Measurements from ENCODE around the gene GRAMD2B. TPM values are rescaled to one million over a fixed set of nuclear protein-coding genes. Genes with fewer than 3 reads are reported as not detected.

The GRAMD2B gene
- total and polyA plus RNA-seq, 7 experiments from 2014 or later = 3.8 to 9.8 (median 7.1) TPM

DNA sequence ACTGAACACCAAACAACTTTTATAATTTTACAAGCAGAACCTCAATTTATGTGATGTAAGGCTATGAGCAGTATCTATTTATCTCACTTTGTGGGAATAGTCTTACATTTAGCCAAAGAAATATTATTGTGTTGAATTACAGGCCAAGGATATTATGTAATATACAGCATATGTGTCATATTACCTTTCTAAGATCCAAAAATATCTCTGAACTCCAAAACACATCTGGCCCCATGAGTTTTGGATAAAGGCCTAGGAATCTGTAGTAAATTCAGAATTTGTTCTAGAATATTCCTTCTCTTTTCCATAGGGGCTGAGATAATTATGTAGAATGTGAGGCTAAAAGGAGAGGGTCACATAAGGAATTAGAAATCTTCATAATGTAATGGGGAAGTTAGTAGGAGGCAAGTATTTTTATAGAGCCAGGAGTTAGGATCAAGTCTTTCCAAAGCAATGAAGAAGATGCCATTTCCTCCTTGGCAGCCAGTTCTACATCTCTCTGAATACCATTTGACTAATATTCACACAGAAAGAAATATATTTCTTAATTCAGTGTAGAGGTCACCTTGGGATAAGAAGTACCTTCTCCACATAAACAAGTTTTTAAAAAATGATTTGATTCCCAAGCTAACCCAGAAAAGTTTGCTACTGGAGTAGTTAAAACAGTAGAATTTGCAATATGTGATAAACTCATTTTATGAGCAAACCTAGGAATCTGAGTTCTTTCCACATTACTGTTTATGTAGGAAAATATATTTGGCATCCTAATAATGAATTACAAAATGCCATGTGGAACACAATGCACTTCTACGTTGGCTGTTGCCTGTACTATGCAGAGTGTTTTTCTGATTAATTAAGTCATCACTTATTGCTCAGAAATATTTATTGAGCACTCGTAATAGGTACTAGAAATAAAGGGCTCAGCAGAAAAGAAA is 20.3 kb upstream of the GRAMD2B start:
- H3K36me3 Mint-ChIP-seq = peaks cover 0 to 16% (median 12%) of the 10 kb centered on the region in 5 donors
- Histone ChIP-seq H3K4me1 (ENCODE audit: control insufficient read depth in 2 of 2, insufficient read depth in 2 of 2, low read length in 2 of 2) (no peaks in the 10 kb centered on the region), H3K4me3 (ENCODE audit: low read length) (no peak overlapping the region), H3K27ac (ENCODE audit: low read depth, low read length) (no peak overlapping the region), H3K36me3 (ENCODE audit: control insufficient read depth in 2 of 3, insufficient read depth in 3 of 3, low read length in 3 of 3) (no peaks in the 10 kb centered on the region), H3K27me3 (ENCODE audit: control insufficient read depth in 2 of 2, insufficient read depth in 2 of 2, low read length in 2 of 2) (no peaks in the 10 kb centered on the region), H3K9me3 (ENCODE audit: control insufficient read depth in 2 of 3, low read length in 3 of 3) (peaks cover 0 to 21% (median 7%) of the 10 kb centered on the region in 3 experiments)
- peaks cover 0 to 9% (median 0%) of the 10 kb centered on the region in 5 donors for H3K27me3 Mint-ChIP-seq
- ChIA-PET CTCF (no interaction called here), POLR2A (no interaction called here)
- H3K4me1 Mint-ChIP-seq = no peaks in the 10 kb centered on the region
- intact Hi-C loops (cut with micrococcal nuclease) = no loop called here
- H3K27ac Mint-ChIP-seq = no peak overlapping the region
- no peak overlapping the region for H3K4me3 Mint-ChIP-seq
- ATAC-seq = no peak
- H3K9me3 Mint-ChIP-seq = peaks cover 0 to 40% (median 23%) of the 10 kb centered on the region in 11 donors
- no peak for DNase-seq

DNA sequence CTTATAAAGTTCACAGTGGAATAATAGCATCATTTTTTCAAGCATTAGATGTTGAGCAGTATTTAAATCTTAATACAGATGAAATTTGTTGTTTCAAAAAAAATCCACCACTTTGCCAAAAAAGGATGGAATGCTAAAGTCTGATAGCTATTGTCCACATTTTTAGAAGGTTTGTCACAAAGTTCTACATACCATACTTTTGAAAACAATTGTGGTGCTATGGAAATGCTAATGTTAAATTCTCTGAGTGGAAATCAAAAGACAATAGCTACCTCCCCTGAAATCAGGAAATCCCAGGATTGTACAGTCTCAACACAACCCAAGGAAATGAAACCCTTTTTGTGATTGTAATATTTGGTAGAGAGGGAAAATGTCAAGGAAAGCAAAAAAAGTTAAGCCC is 19.3 kb upstream of the GRAMD2B start:
- peaks cover 0 to 37% (median 20%) of the 10 kb centered on the region in 11 donors for H3K9me3 Mint-ChIP-seq
- no peaks in the 10 kb centered on the region for H3K4me1 ChIP-seq (ENCODE audit: control insufficient read depth in 2 of 2, insufficient read depth in 2 of 2, low read length in 2 of 2)
- H3K36me3 ChIP-seq (ENCODE audit: control insufficient read depth in 2 of 3, insufficient read depth in 3 of 3, low read length in 3 of 3) = no peaks in the 10 kb centered on the region
- DNase-seq = no peak
- H3K27me3 ChIP-seq (ENCODE audit: control insufficient read depth in 2 of 2, insufficient read depth in 2 of 2, low read length in 2 of 2) = no peaks in the 10 kb centered on the region
- peaks cover 0 to 13% (median 6%) of the 10 kb centered on the region in 5 donors for H3K36me3 Mint-ChIP-seq
- no peak overlapping the region for H3K27ac ChIP-seq (ENCODE audit: low read depth, low read length)
- no peak overlapping the region for H3K4me3 ChIP-seq (ENCODE audit: low read length)
- H3K4me3 Mint-ChIP-seq = no peak overlapping the region
- H3K9me3 ChIP-seq (ENCODE audit: control insufficient read depth in 2 of 3, low read length in 3 of 3) = peaks cover 0 to 21% (median 7%) of the 10 kb centered on the region in 3 experiments
- ATAC-seq = no peak
- ChIA-PET POLR2A (no interaction called here), CTCF (interaction anchor here (0.7 kb wide), 1 partner anchor 84 kb away, joined by 3 read pairs; no protein-coding TSS in a partner anchor)
- intact Hi-C loops (cut with micrococcal nuclease) = no loop called here
- no peak overlapping the region for H3K27ac Mint-ChIP-seq
- no peaks in the 10 kb centered on the region for H3K4me1 Mint-ChIP-seq
- peaks cover 0 to 9% (median 0%) of the 10 kb centered on the region in 5 donors for H3K27me3 Mint-ChIP-seq

DNA sequence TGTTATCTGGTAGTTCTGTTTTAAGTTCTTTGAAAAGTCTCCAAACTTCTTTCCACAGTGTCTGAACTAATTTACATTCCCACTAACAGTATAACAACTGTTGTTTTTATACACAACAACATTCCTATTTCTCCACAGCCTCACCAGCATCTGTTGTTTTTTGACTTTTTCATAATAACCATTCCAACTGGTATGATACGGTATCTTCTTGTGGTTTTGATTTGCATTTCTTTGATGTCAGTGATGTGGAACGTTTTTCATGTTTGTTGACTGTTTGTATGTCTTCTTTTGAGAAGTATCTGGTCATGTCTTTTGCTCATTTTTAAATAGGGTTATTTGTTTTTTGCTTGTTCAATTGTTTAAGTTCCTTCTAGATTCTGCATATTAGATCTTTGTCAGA is 12.6 kb upstream of the GRAMD2B start:
- no peak overlapping the region for H3K4me3 Mint-ChIP-seq
- H3K27ac ChIP-seq (ENCODE audit: low read depth, low read length) = no peak overlapping the region
- ChIA-PET CTCF (no interaction called here), POLR2A (no interaction called here)
- DNase-seq = no peak
- no peak overlapping the region for H3K4me3 ChIP-seq (ENCODE audit: low read length)
- intact Hi-C loops (cut with micrococcal nuclease) = no loop called here
- peaks cover 4 to 25% (median 12%) of the 10 kb centered on the region in 11 donors for H3K9me3 Mint-ChIP-seq
- H3K27me3 Mint-ChIP-seq = peaks cover 0 to 34% (median 25%) of the 10 kb centered on the region in 5 donors
- H3K4me1 ChIP-seq (ENCODE audit: control insufficient read depth in 2 of 2, insufficient read depth in 2 of 2, low read length in 2 of 2) = no peaks in the 10 kb centered on the region
- no peak overlapping the region for H3K27ac Mint-ChIP-seq
- no peaks in the 10 kb centered on the region for H3K27me3 ChIP-seq (ENCODE audit: control insufficient read depth in 2 of 2, insufficient read depth in 2 of 2, low read length in 2 of 2)
- peaks cover 0 to 4% (median 0%) of the 10 kb centered on the region in 7 donors for H3K4me1 Mint-ChIP-seq
- peaks cover 0 to 7% (median 3%) of the 10 kb centered on the region in 5 donors for H3K36me3 Mint-ChIP-seq
- no peaks in the 10 kb centered on the region for H3K36me3 ChIP-seq (ENCODE audit: control insufficient read depth in 2 of 3, insufficient read depth in 3 of 3, low read length in 3 of 3)
- ATAC-seq = no peak
- no peaks in the 10 kb centered on the region for H3K9me3 ChIP-seq (ENCODE audit: control insufficient read depth in 2 of 3, low read length in 3 of 3)

DNA sequence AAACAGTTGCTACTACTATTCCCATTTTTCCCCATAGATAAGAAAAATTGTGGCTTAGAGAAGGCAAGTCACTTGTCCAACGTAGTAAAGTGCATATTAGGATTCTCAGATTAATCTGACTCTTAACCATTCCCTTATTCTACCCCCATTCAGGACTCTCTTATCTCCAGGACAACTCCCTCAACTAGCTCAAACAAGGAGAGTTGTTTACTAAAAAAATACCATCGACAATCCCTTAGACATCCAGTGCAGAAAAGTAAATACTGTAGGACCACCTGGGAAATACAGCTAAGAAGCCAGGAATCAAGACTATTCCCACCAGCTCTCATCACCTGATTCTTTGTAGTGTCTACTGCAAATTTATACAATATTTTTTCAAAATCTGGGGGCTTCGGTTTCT is 9.4 kb upstream of the GRAMD2B start:
- peaks cover 3 to 7% (median 5%) of the 10 kb centered on the region in 5 donors for H3K36me3 Mint-ChIP-seq
- Histone ChIP-seq H3K36me3 (ENCODE audit: control insufficient read depth in 2 of 3, insufficient read depth in 3 of 3, low read length in 3 of 3) (no peaks in the 10 kb centered on the region), H3K9me3 (ENCODE audit: control insufficient read depth in 2 of 3, low read length in 3 of 3) (no peaks in the 10 kb centered on the region), H3K27ac (ENCODE audit: low read depth, low read length) (no peak overlapping the region), H3K4me1 (ENCODE audit: control insufficient read depth in 2 of 2, insufficient read depth in 2 of 2, low read length in 2 of 2) (no peaks in the 10 kb centered on the region), H3K4me3 (ENCODE audit: low read length) (no peak overlapping the region), H3K27me3 (ENCODE audit: control insufficient read depth in 2 of 2, insufficient read depth in 2 of 2, low read length in 2 of 2) (no peaks in the 10 kb centered on the region)
- H3K27me3 Mint-ChIP-seq = peaks cover 0 to 40% (median 29%) of the 10 kb centered on the region in 5 donors
- peaks cover 0 to 8% (median 3%) of the 10 kb centered on the region in 7 donors for H3K4me1 Mint-ChIP-seq
- ATAC-seq = no peak
- CTCF ChIA-PET = no interaction called here
- intact Hi-C loops (cut with micrococcal nuclease) = no loop called here
- no peak overlapping the region for H3K27ac Mint-ChIP-seq
- no peak for DNase-seq
- H3K9me3 Mint-ChIP-seq = peaks cover 4 to 20% (median 12%) of the 10 kb centered on the region in 11 donors
- POLR2A ChIA-PET = interaction anchor here (0.9 kb wide), 1 partner anchor 9 kb away, joined by 3 read pairs; the partner anchor contains the start of gene GRAMD2B
- no peak overlapping the region for H3K4me3 Mint-ChIP-seq

DNA sequence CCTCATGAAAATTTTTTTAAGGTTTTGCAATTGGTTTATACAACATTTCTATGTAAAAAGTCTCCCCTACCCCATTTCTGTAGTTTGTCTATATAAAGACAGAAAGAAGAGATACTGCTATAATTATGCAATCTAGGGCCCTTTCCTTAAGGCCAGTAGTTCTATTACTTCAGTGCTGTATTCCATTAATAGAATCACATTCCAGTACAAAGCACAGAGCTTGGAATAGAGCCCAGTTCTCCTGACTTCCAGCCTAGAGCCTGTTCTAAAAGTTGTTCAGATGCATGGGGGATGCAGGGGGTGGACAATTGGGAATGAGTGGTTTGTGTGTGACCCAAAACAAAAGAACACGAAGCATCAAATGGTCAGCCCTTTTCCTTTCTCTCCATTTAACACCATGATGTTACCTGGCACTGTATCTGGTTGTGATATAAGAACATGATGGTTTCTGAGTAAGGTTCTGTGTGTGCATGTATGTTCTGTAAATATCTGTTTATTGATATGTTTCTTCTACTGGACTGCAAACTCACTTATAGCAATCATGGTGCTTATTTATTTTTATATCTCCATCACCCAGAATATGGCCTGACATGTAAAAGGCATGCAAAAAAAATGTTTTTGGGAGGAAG is 8.2 kb upstream of the GRAMD2B start:
- intact Hi-C loops (cut with micrococcal nuclease) = no loop called here
- POLR2A ChIA-PET = no interaction called here
- H3K9me3 Mint-ChIP-seq = peaks cover 3 to 17% (median 12%) of the 10 kb centered on the region in 11 donors
- CTCF ChIA-PET = no interaction called here
- peaks cover 0 to 40% (median 29%) of the 10 kb centered on the region in 5 donors for H3K27me3 Mint-ChIP-seq
- H3K4me1 Mint-ChIP-seq = peaks cover 0 to 8% (median 3%) of the 10 kb centered on the region in 7 donors
- no peak for ATAC-seq
- no peak for DNase-seq
- Histone ChIP-seq H3K36me3 (ENCODE audit: control insufficient read depth in 2 of 3, insufficient read depth in 3 of 3, low read length in 3 of 3) (no peaks in the 10 kb centered on the region), H3K27me3 (ENCODE audit: control insufficient read depth in 2 of 2, insufficient read depth in 2 of 2, low read length in 2 of 2) (no peaks in the 10 kb centered on the region), H3K9me3 (ENCODE audit: control insufficient read depth in 2 of 3, low read length in 3 of 3) (no peaks in the 10 kb centered on the region), H3K4me3 (ENCODE audit: low read length) (no peak overlapping the region), H3K4me1 (ENCODE audit: control insufficient read depth in 2 of 2, insufficient read depth in 2 of 2, low read length in 2 of 2) (no peaks in the 10 kb centered on the region), H3K27ac (ENCODE audit: low read depth, low read length) (no peak overlapping the region)
- H3K36me3 Mint-ChIP-seq = peaks cover 0 to 7% (median 5%) of the 10 kb centered on the region in 5 donors
- no peak overlapping the region for H3K27ac Mint-ChIP-seq
- no peak overlapping the region for H3K4me3 Mint-ChIP-seq

DNA sequence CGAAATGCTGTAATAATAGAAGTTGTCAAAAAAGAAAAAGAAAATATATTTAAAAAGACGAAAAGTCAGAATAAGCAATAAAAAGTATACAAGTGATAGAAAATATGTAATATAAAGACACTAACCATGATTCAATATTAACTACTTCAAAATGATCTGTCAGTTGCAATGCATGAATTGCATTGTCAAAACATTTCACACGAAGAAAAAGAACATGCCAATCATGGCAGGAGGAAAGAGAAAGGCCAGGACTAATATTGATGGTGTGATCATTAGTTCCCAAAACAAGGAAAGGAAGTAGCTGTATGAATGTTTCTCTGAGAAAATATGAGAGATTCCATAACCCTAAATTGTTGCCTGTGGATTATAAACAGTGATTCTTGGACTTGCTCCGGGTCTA is 7.4 kb upstream of the GRAMD2B start:
- CTCF ChIA-PET = no interaction called here

More for the DNA sequence above, 7.4 kb upstream of the GRAMD2B start:
- DNase-seq (no peak), ATAC-seq (no peak)
- Mint-ChIP-seq H3K27me3 (peaks cover 0 to 37% (median 29%) of the 10 kb centered on the region in 5 donors), H3K36me3 (peaks cover 0 to 5% (median 4%) of the 10 kb centered on the region in 5 donors), H3K27ac (no peak overlapping the region), H3K4me3 (no peak overlapping the region), H3K9me3 (peaks cover under 1 to 12% (median 8%) of the 10 kb centered on the region in 11 donors), H3K4me1 (peaks cover 0 to 8% (median 3%) of the 10 kb centered on the region in 7 donors)
- H3K27ac ChIP-seq (ENCODE audit: low read depth, low read length) = no peak overlapping the region
- intact Hi-C loops (cut with micrococcal nuclease) = no loop called here
- no peaks in the 10 kb centered on the region for H3K4me1 ChIP-seq (ENCODE audit: control insufficient read depth in 2 of 2, insufficient read depth in 2 of 2, low read length in 2 of 2)
- POLR2A ChIA-PET = no interaction called here
- H3K4me3 ChIP-seq (ENCODE audit: low read length) = no peak overlapping the region
- no peaks in the 10 kb centered on the region for H3K27me3 ChIP-seq (ENCODE audit: control insufficient read depth in 2 of 2, insufficient read depth in 2 of 2, low read length in 2 of 2)
- no peaks in the 10 kb centered on the region for H3K36me3 ChIP-seq (ENCODE audit: control insufficient read depth in 2 of 3, insufficient read depth in 3 of 3, low read length in 3 of 3)
- H3K9me3 ChIP-seq (ENCODE audit: control insufficient read depth in 2 of 3, low read length in 3 of 3) = no peaks in the 10 kb centered on the region
